Colonic mucosa (tissue), 4 donors: Measurements from ENCODE around the gene FXYD7. TPM values are rescaled to one million over a fixed set of nuclear protein-coding genes. Genes with fewer than 3 reads are reported as not detected.
A peak's percentile ranks its signal among the peaks of the same experiment; 100 is the strongest.

Experiments
- DNase-seq: peaks from one replicate; pipeline ENCODE4 v3.0.0-alpha.2; 2020
- H3K27ac ChIP-seq: fragments of 200-600 bp; one replicate; pipeline ENCODE4 v1.8.0; 2021
- H3K27me3 ChIP-seq: fragments of 200-600 bp; one replicate; pipeline ENCODE4 v1.8.0; 2021
- H3K36me3 ChIP-seq: fragments of 200-600 bp; one replicate; pipeline ENCODE4 v1.8.0; 2021
- H3K4me1 ChIP-seq: fragments of 200-600 bp; one replicate; pipeline ENCODE4 v1.8.0; 2021; ENCODE audit warnings: mild to moderate bottlenecking
- H3K4me3 ChIP-seq: fragments of 200-600 bp; one replicate; pipeline ENCODE4 v1.8.0; 2021
- H3K9ac ChIP-seq, 2 donors: one replicate each; pipeline ENCODE4 v1.7.0; 2013; ENCODE audit warnings: control low read depth in 2 of 2, low read depth in 2 of 2, low read length in 2 of 2
- H3K9me3 ChIP-seq: fragments of 200-600 bp; one replicate; pipeline ENCODE4 v1.8.0; 2021
- intact Hi-C: fragments of 100-400 bp; cut with DNase I; formaldehyde crosslinking; loops from one replicate; pipeline ENCODE4 v1.14.1; 2022
- total RNA-seq, 2 donors: library from RNA; stranded (reverse); fragmentation: NEBNext Ultra II Directional in 1 of 2; extraction: Animal tissue kit (Norgen Biotek cat#: 25700) in 1 of 2; gene quantifications; one replicate each; pipeline ENCODE4 v1.2.1, GENCODE V29; 2021
- TF ChIP-seq, protein P1 (sequence below): fragments of 200-600 bp; IDR thresholded peaks from one replicate; pipeline ENCODE4 v1.8.0; 2022; ENCODE audit warnings: antibody characterized with exemption, mild to moderate bottlenecking
- donor health status: healthy.
- donor health status: DM: no; HTN: no; CAD: no.
- donor health status: DM: no; HTN: no; CAD: no.

The FXYD7 gene
- total RNA-seq, 2 donors from 2014 or later, result 0.47 to 0.61 TPM

DNA sequence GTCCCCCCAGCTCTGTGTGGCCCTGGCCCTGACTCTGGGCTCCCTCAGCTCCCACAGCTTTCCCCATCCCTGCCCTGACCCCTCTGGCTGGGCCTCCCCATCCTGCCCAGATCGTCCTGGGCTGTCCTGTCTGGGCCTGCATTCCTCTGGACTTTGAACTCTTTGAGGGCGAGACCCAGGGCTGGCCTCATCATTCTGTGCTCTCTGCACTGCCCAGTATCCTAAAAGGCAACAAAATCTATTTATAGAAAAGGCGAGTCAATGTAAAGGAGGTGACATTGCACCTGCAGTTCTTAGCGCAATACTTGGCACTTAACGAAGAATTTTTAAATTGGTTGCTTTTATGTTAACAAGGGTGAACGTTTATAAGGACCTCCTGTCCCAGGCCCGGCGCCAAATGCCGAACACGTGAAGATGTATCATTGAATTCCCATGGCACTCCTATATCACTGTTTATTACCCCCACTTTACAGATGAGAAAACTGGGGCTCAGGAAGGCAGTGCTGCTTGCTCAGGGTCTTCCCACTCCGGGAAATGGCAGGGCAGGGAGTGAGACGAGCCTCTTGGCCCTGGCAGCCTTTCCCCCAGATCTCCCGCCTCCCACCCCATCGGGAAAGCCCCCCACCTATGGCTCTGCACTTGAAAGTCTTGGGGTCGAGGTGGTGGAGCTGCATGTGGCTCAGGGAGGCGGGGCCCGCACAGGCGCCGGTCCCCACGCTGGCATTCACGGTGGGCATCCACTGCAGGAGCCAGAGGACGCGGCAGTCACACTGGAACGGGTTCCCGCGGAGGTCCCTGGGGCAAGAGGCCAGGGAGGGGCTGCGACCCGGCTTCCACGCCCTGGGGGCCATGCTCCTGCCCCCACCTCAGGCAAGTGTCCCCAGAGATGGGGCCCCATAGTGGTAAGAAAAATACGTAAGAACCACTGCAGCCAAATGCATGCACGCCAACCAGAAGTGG is 12.0 kb upstream of the FXYD7 start:
- H3K27ac ChIP-seq, result peak overlapping the region; percentile 89
- no peaks in the 10 kb centered on the region for H3K9me3 ChIP-seq
- TF ChIP-seq, protein P1, sequence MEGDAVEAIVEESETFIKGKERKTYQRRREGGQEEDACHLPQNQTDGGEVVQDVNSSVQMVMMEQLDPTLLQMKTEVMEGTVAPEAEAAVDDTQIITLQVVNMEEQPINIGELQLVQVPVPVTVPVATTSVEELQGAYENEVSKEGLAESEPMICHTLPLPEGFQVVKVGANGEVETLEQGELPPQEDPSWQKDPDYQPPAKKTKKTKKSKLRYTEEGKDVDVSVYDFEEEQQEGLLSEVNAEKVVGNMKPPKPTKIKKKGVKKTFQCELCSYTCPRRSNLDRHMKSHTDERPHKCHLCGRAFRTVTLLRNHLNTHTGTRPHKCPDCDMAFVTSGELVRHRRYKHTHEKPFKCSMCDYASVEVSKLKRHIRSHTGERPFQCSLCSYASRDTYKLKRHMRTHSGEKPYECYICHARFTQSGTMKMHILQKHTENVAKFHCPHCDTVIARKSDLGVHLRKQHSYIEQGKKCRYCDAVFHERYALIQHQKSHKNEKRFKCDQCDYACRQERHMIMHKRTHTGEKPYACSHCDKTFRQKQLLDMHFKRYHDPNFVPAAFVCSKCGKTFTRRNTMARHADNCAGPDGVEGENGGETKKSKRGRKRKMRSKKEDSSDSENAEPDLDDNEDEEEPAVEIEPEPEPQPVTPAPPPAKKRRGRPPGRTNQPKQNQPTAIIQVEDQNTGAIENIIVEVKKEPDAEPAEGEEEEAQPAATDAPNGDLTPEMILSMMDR, result no peak
- DNase-seq, result peak; percentile 88
- H3K4me3 ChIP-seq, result no peak overlapping the region
- H3K4me1 ChIP-seq, result peaks cover 18% of the 10 kb centered on the region
- intact Hi-C loops, result no loop called here
- H3K36me3 ChIP-seq, result no peaks in the 10 kb centered on the region
- no peaks in the 10 kb centered on the region for H3K27me3 ChIP-seq
- H3K9ac ChIP-seq, result peak overlapping the region; percentile 13 to 70

DNA sequence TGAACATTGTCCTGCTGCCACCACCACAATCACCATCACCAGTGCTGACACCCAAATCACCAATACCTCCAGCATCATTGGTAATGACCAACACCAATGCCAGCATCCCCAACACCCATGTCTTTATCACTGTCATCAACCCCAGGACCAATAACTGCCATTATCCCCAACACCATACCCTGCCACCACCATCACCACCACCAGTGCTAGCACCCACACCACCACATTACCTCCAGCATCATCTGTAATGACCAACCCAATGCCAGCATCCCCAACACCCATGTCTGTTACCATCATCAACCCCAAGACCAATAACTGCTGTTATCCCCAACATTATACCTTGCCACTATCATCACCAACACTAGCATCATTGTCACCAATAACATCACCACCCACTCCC is 10.8 kb upstream of the FXYD7 start:
- no peaks in the 10 kb centered on the region for H3K36me3 ChIP-seq
- intact Hi-C loops, result no loop called here
- peaks cover 10% of the 10 kb centered on the region for H3K4me1 ChIP-seq
- no peak overlapping the region for H3K4me3 ChIP-seq
- H3K9ac ChIP-seq, result no peak overlapping the region
- no peaks in the 10 kb centered on the region for H3K9me3 ChIP-seq
- TF ChIP-seq, protein P1, result no peak
- no peak for DNase-seq
- H3K27ac ChIP-seq, result no peak overlapping the region
- no peaks in the 10 kb centered on the region for H3K27me3 ChIP-seq

- H3K4me1 ChIP-seq, result peaks cover 2% of the 10 kb centered on the region
- intact Hi-C loops, result loop anchor here (2.0 kb wide), 1 partner anchor 19 kb away; the partner anchor contains the start of gene FXYD3
Observed at GRCh38 chr19:35133826-35134225, 9.2 kb upstream of the FXYD7 start.

GRCh38 chr19:35134601-35135242 is 8.3 kb upstream of the FXYD7 start, which contains the start of gene LGI4:
TSS of gene LGI4 (minus strand) at chr19:35135059. CDS start at chr19:35134680, 379 bp downstream.
- H3K9ac ChIP-seq, result peak within 1 kb of the TSS in 1 of 2 donors; percentile 43
- TF ChIP-seq, protein P1, result no peak
- no peak within 1 kb of the TSS for H3K27ac ChIP-seq
- H3K36me3 ChIP-seq, result no peaks in the 10 kb centered on the region
- no peaks in the 10 kb centered on the region for H3K9me3 ChIP-seq
- no peaks in the 10 kb centered on the region for H3K27me3 ChIP-seq
- no peak for DNase-seq
- intact Hi-C loops, result loop anchor here (2.0 kb wide), 1 partner anchor 20 kb away; the partner anchor contains the start of gene FXYD3
- H3K4me1 ChIP-seq, result no peaks in the 10 kb centered on the region
- peak within 1 kb of the TSS; percentile 0 for H3K4me3 ChIP-seq

More at GRCh38 chr19:35133826-35134225, 9.2 kb upstream of the FXYD7 start:
- Histone ChIP-seq H3K27ac (no peak overlapping the region), H3K27me3 (no peaks in the 10 kb centered on the region), H3K9me3 (no peaks in the 10 kb centered on the region), H3K9ac (no peak overlapping the region), H3K4me3 (peak overlapping the region; percentile 0), H3K36me3 (no peaks in the 10 kb centered on the region)
- DNase-seq, result peak; percentile 20
- TF ChIP-seq, protein P1, result no peak

- Histone ChIP-seq H3K4me1 (no peaks in the 10 kb centered on the region), H3K27ac (no peak overlapping the region), H3K9me3 (no peaks in the 10 kb centered on the region), H3K27me3 (no peaks in the 10 kb centered on the region), H3K9ac (peak overlapping the region in 1 of 2 donors; percentile 43), H3K36me3 (no peaks in the 10 kb centered on the region), H3K4me3 (no peak overlapping the region)
- TF ChIP-seq, protein P1, result peak; percentile 95
- DNase-seq, result peak; percentile 84
- intact Hi-C loops, result loop anchor here (2.0 kb wide), 1 partner anchor 21 kb away; the partner anchor contains the start of gene FXYD3
Observed at GRCh38 chr19:35135389-35135909, 7.6 kb upstream of the FXYD7 start.
